Astrocyte of the spinal cord (primary cell): ENCODE measurements around the gene ALS2CL.

Experiments
- DNase-seq: peaks from one replicate; pipeline ENCODE4 v3.0.0; 2011; ENCODE audit warnings: low read depth, low spot score
- H3K4me3 ChIP-seq: 2 replicates; pipeline ENCODE4 v1.5.1; 2011; ENCODE audit warnings: low read depth, mild to moderate bottlenecking, low read length, moderate library complexity
- in situ Hi-C: cut with HindIII; loops from 2 replicates; pipeline ENCODE4 v1.10.0; 2017; ENCODE audit warnings: low sequenced_read_pairs
- TF ChIP-seq, protein P1 (sequence below): IDR thresholded peaks from 2 replicates; pipeline ENCODE4 v1.5.1; 2012; ENCODE audit warnings: low read depth, mild to moderate bottlenecking, low read length, inconsistent platforms

The ALS2CL gene

GRCh38 chr3:46722443-46722842 lies 29.0 kb upstream of the ALS2CL start:
- in situ Hi-C loops, result no loop called here
- no peak overlapping the region for H3K4me3 ChIP-seq
- TF ChIP-seq, protein P1, sequence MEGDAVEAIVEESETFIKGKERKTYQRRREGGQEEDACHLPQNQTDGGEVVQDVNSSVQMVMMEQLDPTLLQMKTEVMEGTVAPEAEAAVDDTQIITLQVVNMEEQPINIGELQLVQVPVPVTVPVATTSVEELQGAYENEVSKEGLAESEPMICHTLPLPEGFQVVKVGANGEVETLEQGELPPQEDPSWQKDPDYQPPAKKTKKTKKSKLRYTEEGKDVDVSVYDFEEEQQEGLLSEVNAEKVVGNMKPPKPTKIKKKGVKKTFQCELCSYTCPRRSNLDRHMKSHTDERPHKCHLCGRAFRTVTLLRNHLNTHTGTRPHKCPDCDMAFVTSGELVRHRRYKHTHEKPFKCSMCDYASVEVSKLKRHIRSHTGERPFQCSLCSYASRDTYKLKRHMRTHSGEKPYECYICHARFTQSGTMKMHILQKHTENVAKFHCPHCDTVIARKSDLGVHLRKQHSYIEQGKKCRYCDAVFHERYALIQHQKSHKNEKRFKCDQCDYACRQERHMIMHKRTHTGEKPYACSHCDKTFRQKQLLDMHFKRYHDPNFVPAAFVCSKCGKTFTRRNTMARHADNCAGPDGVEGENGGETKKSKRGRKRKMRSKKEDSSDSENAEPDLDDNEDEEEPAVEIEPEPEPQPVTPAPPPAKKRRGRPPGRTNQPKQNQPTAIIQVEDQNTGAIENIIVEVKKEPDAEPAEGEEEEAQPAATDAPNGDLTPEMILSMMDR, result no peak
- no peak for DNase-seq

GRCh38 chr3:46721009-46721408 lies 27.5 kb upstream of the ALS2CL start:
- in situ Hi-C loops, result no loop called here

DNA sequence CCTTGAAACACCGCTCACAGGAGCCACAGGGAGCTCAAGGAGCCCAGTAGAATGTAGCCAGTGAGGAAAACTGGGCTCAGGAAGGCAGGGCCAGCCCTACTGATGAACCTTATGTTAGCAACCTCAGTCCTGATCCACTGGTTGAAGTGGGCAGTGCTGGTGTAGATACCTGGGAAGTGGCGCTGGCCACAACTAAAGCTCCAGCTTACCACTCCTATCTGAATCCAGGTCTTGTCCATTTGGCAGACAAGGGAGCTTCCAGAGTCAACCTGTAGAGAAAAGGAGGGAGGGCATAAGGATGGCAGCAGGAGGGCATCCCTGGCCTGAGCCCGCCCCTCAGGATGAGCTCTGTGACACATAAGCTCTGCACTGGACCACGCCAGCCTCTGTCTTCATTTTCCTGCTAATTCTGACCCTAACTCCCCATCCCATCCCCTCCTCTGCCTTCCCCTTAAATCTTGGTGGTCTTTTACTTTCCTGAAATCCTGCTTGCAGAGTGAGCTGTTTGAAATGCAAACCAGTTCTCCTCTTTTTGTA lies 26.3 kb upstream of the ALS2CL start:
- in situ Hi-C loops, result no loop called here
- no peak for DNase-seq
- TF ChIP-seq, protein P1, result no peak
- H3K4me3 ChIP-seq, result no peak overlapping the region

More at GRCh38 chr3:46721009-46721408, 27.5 kb upstream of the ALS2CL start:
- H3K4me3 ChIP-seq, result no peak overlapping the region
- TF ChIP-seq, protein P1, result no peak
- no peak for DNase-seq

DNA sequence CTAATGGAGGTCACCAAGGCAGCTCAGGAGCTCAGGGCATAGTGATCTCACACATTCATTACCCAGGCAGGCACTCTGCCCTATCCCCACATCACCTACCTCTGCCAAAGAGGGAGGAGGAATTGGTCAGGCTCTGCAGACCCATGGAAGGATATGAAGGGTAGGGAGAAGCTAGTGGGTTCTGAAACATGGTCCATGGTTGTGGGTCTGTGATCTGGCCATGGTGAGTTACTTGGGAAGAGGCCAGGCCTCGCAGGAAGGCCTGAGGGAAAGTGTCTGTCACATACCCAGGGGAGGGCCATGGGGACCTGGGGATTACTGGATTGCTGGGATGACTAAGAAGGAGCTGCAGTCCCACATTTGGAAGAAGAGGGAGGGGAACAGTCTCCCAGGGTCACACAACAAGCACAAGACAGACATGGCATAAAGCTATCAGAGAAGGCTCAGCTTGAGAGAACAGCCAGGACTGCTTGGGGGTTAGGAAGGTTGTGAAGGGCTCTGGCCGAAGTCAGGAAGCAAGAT lies 25.6 kb upstream of the ALS2CL start:
- no peak overlapping the region for H3K4me3 ChIP-seq
- in situ Hi-C loops, result no loop called here
- TF ChIP-seq, protein P1, result no peak
- no peak for DNase-seq

- DNase-seq, result no peak
- H3K4me3 ChIP-seq, result no peak within 1 kb of the TSS
- TF ChIP-seq, protein P1, result peak; percentile 27
- in situ Hi-C loops, result no loop called here
Observed at GRCh38 chr3:46717447-46718231, 24.2 kb upstream of the ALS2CL start, which contains the start of gene PRSS50. TSS of gene PRSS50 (minus strand) at chr3:46717869. CDS start at chr3:46717824, 45 bp downstream.

DNA sequence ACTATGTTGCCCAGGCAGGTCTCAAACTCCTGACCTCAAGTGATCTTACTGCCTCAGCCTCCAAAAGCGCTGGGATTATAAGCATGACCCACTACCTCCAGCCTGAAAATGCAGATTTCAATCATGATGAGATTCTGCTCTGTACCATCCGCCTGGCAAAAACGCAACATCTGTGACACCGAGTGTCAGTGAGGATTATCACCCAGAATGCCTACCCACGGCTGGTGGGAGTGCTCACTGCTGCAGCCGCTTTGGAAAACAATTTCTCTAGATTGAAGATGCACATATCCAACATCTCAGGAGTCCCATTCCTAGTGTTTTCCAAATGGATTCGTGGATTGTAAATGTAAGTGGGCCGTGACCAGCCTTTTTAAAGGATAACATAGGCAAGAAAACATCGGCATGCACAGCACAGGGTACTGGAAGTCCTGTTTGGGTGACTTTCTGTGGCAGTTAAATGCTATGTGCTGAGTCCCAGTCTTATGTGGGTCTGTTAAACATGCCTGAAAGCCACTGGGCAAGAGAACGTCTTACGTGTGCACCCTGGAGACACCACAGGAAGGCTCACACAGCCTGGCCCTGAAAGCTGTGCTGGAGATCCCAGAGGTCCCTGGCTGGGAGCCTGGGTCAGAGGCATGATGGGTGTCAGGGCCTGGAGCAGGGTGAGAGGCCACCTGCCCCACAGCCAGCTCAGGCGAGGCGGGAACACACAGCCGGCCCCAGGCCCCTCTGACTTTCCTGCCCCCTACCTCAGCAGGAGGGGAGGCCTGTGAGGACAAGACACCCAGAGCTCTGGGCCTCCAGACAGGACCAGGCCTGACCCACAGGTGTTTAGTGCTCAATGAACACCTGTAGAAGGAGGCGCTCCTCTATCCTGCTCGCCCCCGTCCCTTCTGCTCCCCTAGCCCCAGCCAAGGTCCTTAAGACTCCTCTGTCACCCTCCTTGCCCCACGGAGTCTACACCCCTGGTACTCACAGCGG lies 23.3 kb upstream of the ALS2CL start:
- in situ Hi-C loops, result no loop called here
- no peak overlapping the region for H3K4me3 ChIP-seq
- DNase-seq, result no peak
- TF ChIP-seq, protein P1, result no peak
